HepG2 (cell line): ENCODE results near the gene VPS13D. TPM values are rescaled to one million over a fixed set of nuclear protein-coding genes. Genes with fewer than 3 reads are reported as not detected.

Experiments used
- DR1 ChIP-seq: sonication (generic); formaldehyde crosslinking; IDR thresholded peaks from 2 replicates; pipeline ENCODE4 v1.8.0; 2021; ENCODE audit warnings: mild to moderate bottlenecking, missing genetic modification reagents, inconsistent platforms
- KDM1A ChIP-seq: IDR thresholded peaks from 2 replicates; pipeline ENCODE4 v1.6.1; 2016; ENCODE audit warnings: missing compliant biosample characterization
- KDM5A ChIP-seq: fragments of 200-600 bp; sonication (generic); IDR thresholded peaks from 2 replicates; pipeline ENCODE4 v1.7.0; 2018; ENCODE audit warnings: antibody characterized with exemption, mild to moderate bottlenecking, low read length, borderline replicate concordance
- MAZ ChIP-seq, 2 experiments: sonication (generic) in 1 of 2; formaldehyde crosslinking in 1 of 2; IDR thresholded peaks; 2 replicates each; pipeline versions ENCODE4 v1.5.0 to v1.6.1; 2012 to 2020; ENCODE audit warnings: low read depth in 2 of 2, mild to moderate bottlenecking in 2 of 2, borderline replicate concordance in 1 of 2, improper control_type of control experiment in 1 of 2, low read length in 1 of 2, missing genetic modification reagents in 1 of 2, moderate library complexity in 1 of 2
- MLLT10 ChIP-seq: sonication (generic); formaldehyde crosslinking; IDR thresholded peaks from 2 replicates; pipeline ENCODE4 v1.4.0; 2020; ENCODE audit warnings: missing genetic modification reagents
- NFATC3 ChIP-seq: sonication (generic); formaldehyde crosslinking; IDR thresholded peaks from 2 replicates; pipeline ENCODE4 v1.5.1; 2020; ENCODE audit warnings: mild to moderate bottlenecking, missing genetic modification reagents
- NFYB ChIP-seq: sonication (generic); formaldehyde crosslinking; IDR thresholded peaks from 2 replicates; pipeline ENCODE4 v1.4.0; 2020; ENCODE audit warnings: missing genetic modification reagents
- PRMT3 ChIP-seq: sonication (generic); formaldehyde crosslinking; IDR thresholded peaks from 2 replicates; pipeline ENCODE4 v1.8.1; 2022; ENCODE audit warnings: low read depth, mild to moderate bottlenecking, moderate library complexity, missing genetic modification reagents, borderline replicate concordance
- REPIN1 ChIP-seq: sonication (generic); formaldehyde crosslinking; IDR thresholded peaks from 2 replicates; pipeline ENCODE4 v1.8.0; 2022; ENCODE audit warnings: missing genetic modification reagents, low read depth, mild to moderate bottlenecking, borderline replicate concordance
- TCF7L2 ChIP-seq: IDR thresholded peaks from 2 replicates; pipeline ENCODE4 v1.6.1; 2011; ENCODE audit warnings: mild to moderate bottlenecking, low read depth, low read length, moderate library complexity
- ZMAT3 ChIP-seq: sonication (generic); formaldehyde crosslinking; conservative IDR thresholded peaks from 2 replicates; pipeline ENCODE4 v1.7.0; 2021; ENCODE audit warnings: missing genetic modification reagents
- ZNF333 ChIP-seq: sonication (generic); formaldehyde crosslinking; IDR thresholded peaks from 2 replicates; pipeline ENCODE4 v1.4.0; 2020; ENCODE audit warnings: mild to moderate bottlenecking, missing genetic modification reagents, borderline replicate concordance
- ZNF619 ChIP-seq: sonication (generic); formaldehyde crosslinking; IDR thresholded peaks from 2 replicates; pipeline ENCODE4 v1.4.0; 2020; ENCODE audit warnings: mild to moderate bottlenecking, missing genetic modification reagents
- ZNF703 ChIP-seq: sonication (generic); formaldehyde crosslinking; IDR thresholded peaks from 2 replicates; pipeline ENCODE4 v1.5.1; 2020; ENCODE audit warnings: missing genetic modification reagents, mild to moderate bottlenecking, moderate library complexity, borderline replicate concordance
- polyA plus RNA-seq, 8 experiments: library from polyadenylated mRNA; depleted of rRNA in 3 of 8; stranded (reverse) in 7 of 8; unstranded in 1 of 8; fragments of >200 nt; fragmentation: Illumina TruSeq in 4 of 8; extraction: Trizol in 4 of 8; gene quantifications; 2 replicates each; pipeline versions ENCODE4 v1.2.1 to v1.2.3, GENCODE V29; 2011 to 2016; ENCODE audit warnings: low read depth in 4 of 8, missing spikeins in 1 of 8, mixed read lengths in 1 of 8; ENCODE audit not compliant: insufficient read depth in 1 of 8
- total RNA-seq, 5 experiments: library from RNA; depleted of rRNA; stranded (reverse); fragments of >200 nt; fragmentation: Illumina TruSeq; extraction: Trizol; gene quantifications; 2 replicates each; pipeline ENCODE4 v1.2.3, GENCODE V29; 2016; ENCODE audit warnings: low read depth in 1 of 5
- TF ChIP-seq, protein P1 (sequence below): fragments of 450-650 bp; IDR thresholded peaks from 2 replicates; pipeline ENCODE4 v1.6.1; 2016
- TF ChIP-seq, protein P2 (sequence below): sonication (generic); formaldehyde crosslinking; IDR thresholded peaks from 2 replicates; pipeline ENCODE4 v1.4.0; 2020; ENCODE audit warnings: missing genetic modification reagents, borderline replicate concordance
- TF ChIP-seq, protein P3 (sequence below): sonication (generic); formaldehyde crosslinking; IDR thresholded peaks from 2 replicates; pipeline ENCODE4 v1.8.0; 2022; ENCODE audit warnings: missing genetic modification reagents, low read depth, mild to moderate bottlenecking, borderline replicate concordance
- TF ChIP-seq, protein P4 (sequence below): sonication (generic); formaldehyde crosslinking; IDR thresholded peaks from 2 replicates; pipeline ENCODE4 v1.8.0; 2022; ENCODE audit warnings: missing genetic modification reagents, mild to moderate bottlenecking, moderate library complexity, borderline replicate concordance
- TF ChIP-seq, protein P5 (sequence below): IDR thresholded peaks from 2 replicates; pipeline ENCODE4 v1.6.1; 2012; ENCODE audit warnings: low read depth, low read length, improper control_type of control experiment

Gene VPS13D
- total and polyA plus RNA-seq, 2 of the 13 experiments (the other 11 are each of a cell fraction or from before 2014, with no cell fraction given): 8.6 to 13.9 TPM

DNA sequence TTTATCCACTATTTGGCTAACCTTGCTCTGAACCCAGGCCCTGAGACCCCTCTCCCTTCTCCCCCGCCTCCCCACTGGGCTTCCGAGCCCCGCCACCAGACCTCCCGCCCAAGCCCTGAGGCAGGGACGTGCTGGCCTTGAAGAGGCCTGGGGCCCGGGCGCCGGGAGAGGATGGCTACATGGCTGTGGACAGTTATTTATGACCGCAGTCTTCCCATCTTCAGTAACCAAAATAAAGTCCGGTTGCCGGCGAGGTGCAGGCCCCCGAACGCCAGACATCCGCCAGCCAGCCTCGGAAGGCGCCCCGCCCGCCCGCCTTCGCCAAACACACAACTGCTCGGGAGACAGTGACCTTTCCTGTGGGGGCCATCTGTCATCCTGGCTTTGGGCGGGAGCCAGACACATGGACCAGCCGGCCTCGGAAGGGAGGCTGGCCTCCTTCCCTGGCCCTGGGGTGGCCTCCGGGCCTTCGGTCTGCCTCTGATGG lies 319.2 kb downstream of the VPS13D start (continued):
- TF ChIP-seq, protein P1, sequence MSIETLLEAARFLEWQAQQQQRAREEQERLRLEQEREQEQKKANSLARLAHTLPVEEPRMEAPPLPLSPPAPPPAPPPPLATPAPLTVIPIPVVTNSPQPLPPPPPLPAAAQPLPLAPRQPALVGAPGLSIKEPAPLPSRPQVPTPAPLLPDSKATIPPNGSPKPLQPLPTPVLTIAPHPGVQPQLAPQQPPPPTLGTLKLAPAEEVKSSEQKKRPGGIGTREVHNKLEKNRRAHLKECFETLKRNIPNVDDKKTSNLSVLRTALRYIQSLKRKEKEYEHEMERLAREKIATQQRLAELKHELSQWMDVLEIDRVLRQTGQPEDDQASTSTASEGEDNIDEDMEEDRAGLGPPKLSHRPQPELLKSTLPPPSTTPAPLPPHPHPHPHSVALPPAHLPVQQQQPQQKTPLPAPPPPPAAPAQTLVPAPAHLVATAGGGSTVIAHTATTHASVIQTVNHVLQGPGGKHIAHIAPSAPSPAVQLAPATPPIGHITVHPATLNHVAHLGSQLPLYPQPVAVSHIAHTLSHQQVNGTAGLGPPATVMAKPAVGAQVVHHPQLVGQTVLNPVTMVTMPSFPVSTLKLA: no peak
- TF ChIP-seq NFATC3 (CRISPR knock-in tag) (no peak), DR1 (CRISPR knock-in tag) (no peak), PRMT3 (CRISPR knock-in tag) (no peak), KDM5A (no peak), ZMAT3 (0 out of 2 replicates have a peak, but pooled peaks have one; percentile 57), REPIN1 (CRISPR knock-in tag) (no peak), ZNF619 (CRISPR knock-in tag) (no peak), ZNF703 (CRISPR knock-in tag) (no peak), MAZ (IDR thresholded peaks at IDR 0.05; ENCODE audit: borderline replicate concordance, low read depth, low read length) (no peak), MAZ (CRISPR knock-in tag; IDR thresholded peaks at IDR 0.05; ENCODE audit: low read depth) (0 out of 2 replicates have a peak, but pooled peaks have one; percentile 21), MLLT10 (CRISPR knock-in tag) (no peak), NFYB (CRISPR knock-in tag) (no peak), KDM1A (CRISPR knock-in tag) (0 out of 2 replicates have a peak, but pooled peaks have one; percentile 17), TCF7L2 (no peak), ZNF333 (CRISPR knock-in tag) (0 out of 2 replicates have a peak, but pooled peaks have one; percentile 15)
- TF ChIP-seq, protein P2, sequence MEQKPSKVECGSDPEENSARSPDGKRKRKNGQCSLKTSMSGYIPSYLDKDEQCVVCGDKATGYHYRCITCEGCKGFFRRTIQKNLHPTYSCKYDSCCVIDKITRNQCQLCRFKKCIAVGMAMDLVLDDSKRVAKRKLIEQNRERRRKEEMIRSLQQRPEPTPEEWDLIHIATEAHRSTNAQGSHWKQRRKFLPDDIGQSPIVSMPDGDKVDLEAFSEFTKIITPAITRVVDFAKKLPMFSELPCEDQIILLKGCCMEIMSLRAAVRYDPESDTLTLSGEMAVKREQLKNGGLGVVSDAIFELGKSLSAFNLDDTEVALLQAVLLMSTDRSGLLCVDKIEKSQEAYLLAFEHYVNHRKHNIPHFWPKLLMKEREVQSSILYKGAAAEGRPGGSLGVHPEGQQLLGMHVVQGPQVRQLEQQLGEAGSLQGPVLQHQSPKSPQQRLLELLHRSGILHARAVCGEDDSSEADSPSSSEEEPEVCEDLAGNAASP: peak; percentile 36; the same call in 1 of the 2 replicates
- TF ChIP-seq, protein P3, sequence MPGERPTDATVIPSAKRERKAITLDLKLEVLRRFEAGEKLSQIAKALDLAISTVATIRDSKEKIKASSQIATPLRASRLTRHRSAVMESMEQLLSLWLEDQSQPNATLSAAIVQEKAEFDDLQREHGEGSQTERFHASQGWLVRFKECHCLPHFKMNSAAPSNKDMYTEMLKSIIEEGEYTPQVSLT (CRISPR knock-in tag): no peak
- TF ChIP-seq, protein P4, sequence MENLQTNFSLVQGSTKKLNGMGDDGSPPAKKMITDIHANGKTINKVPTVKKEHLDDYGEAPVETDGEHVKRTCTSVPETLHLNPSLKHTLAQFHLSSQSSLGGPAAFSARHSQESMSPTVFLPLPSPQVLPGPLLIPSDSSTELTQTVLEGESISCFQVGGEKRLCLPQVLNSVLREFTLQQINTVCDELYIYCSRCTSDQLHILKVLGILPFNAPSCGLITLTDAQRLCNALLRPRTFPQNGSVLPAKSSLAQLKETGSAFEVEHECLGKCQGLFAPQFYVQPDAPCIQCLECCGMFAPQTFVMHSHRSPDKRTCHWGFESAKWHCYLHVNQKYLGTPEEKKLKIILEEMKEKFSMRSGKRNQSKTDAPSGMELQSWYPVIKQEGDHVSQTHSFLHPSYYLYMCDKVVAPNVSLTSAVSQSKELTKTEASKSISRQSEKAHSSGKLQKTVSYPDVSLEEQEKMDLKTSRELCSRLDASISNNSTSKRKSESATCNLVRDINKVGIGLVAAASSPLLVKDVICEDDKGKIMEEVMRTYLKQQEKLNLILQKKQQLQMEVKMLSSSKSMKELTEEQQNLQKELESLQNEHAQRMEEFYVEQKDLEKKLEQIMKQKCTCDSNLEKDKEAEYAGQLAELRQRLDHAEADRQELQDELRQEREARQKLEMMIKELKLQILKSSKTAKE (CRISPR knock-in tag): 0 out of 2 replicates have a peak, but pooled peaks have one; percentile 29
- TF ChIP-seq, protein P5, sequence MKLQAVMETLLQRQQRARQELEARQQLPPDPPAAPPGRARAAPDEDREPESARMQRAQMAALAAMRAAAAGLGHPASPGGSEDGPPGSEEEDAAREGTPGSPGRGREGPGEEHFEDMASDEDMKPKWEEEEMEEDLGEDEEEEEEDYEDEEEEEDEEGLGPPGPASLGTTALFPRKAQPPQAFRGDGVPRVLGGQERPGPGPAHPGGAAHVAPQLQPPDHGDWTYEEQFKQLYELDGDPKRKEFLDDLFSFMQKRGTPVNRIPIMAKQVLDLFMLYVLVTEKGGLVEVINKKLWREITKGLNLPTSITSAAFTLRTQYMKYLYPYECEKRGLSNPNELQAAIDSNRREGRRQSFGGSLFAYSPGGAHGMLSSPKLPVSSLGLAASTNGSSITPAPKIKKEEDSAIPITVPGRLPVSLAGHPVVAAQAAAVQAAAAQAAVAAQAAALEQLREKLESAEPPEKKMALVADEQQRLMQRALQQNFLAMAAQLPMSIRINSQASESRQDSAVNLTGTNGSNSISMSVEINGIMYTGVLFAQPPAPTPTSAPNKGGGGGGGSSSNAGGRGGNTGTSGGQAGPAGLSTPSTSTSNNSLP: no peak
